Activated T-cell treated with anti-CD3 and anti-CD28 coated beads, Interleukin-2, amount 50 U/mL, for 1 hour (primary cell): ENCODE measurements around the gene SEC14L5.
"Not testable (repeated sequence)": the region's sequence is repeated elsewhere in the genome, so short reads cannot be mapped to it uniquely, and the experiment has no call there.

ENCODE experiments used
- DNase-seq: peaks from one replicate; pipeline ENCODE4 v3.0.0-alpha.2; 2020

SEC14L5 gene

DNA sequence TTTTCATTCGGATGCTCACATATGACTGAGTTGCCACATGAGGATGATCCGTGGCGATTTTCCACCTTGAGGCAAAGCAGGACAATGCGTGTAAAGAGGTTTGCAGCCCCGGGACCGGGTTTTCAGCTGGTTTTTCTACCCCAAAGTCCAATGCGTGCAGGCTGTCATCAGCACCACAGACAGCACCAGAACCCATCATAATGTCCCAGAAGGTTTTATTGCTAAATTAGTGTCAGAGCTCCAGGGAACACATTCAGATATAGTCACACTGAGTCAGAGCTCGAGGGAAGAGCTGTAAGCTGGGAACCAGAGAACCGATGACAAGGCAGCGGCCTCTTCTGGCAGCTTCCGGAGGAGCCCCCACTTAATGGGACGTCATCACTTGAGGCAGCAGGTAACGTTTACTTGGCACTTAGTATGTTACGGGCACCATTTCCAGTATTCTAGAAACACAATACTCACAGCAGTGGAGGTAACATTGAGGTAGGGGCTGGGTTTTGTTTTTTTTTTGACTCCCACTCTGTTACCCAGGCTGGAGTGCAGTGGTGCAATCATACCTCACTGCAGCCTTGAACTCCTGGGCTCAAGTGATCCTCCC is 84.5 kb downstream of the SEC14L5 start:
- no peak for DNase-seq

DNA sequence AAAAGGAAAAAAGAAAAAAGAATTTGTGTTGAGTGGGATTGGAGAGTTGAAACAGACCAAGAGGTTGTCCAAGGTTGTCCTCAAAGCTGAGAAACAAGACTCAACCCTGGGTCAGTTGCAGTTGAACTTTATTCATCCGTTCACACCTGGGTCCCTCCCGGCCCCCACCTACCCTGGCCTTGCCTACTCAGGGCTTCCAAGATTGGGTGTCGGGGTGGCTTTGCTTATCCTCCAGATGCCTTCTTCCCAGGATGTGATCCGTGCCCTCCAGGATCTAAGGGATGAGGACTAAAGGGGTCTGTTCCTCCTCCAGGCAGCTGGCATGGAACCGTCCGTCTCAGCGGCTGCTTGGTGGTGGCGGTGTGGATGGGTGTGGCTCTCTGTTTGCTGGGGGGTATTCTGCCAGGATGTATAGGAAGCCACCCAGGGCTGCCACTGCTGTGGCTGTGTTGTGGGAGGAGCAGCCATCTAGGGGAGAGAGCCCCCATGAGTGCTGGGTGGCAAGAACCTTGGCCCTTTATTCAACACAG is 85.9 kb downstream of the SEC14L5 start:
- no peak for DNase-seq

DNA sequence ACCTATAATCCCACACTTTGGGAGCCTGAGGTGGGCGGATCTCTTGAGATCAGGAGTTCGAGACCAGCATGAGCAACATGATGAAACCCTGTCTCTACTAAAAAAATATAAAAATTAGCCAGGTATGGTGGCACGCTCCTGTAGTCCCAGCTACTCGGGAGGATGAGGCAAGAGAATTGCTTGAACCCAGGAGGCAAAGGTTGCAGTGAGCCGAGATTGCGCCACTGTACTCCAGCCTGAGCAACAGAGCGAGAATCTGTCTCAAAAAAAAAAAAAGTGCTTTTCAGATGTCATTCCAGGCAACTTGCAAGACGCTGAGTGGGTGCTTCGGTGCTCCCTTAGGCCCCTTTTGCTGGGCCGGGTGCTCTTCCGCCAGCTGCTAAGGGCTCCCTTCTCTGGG is 86.5 kb downstream of the SEC14L5 start:
- not testable (repeated sequence) for DNase-seq

DNA sequence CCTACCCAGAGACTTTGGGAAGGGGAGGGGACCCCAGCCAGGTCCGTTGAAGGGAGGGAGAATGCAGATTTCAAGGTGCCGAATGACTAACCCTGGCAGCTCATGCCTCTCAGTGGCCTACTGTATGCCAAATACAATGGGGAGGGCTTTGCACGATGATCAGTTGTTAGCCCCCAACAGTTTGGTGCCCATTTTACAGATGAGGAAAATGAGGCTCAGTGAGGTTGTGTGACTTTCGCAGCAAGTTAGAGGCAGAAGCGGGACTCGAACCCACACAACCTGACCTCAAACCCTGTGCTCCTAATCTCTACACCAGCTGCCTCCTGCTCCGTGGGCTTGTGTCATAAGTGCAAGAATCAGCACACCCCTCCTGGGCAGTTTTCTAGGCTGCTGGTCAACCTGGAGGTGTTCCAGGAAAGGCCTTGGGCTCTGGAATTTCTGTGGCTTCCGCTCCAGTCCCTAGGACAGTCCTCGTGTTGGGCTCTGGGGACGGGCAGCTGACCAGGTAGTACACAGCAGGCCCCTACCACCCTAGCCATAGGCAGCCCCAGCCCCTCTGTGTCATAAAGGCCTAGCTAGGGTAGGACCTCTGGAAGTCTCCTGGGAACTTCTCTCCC is 87.5 kb downstream of the SEC14L5 start:
- DNase-seq, result no peak

DNA sequence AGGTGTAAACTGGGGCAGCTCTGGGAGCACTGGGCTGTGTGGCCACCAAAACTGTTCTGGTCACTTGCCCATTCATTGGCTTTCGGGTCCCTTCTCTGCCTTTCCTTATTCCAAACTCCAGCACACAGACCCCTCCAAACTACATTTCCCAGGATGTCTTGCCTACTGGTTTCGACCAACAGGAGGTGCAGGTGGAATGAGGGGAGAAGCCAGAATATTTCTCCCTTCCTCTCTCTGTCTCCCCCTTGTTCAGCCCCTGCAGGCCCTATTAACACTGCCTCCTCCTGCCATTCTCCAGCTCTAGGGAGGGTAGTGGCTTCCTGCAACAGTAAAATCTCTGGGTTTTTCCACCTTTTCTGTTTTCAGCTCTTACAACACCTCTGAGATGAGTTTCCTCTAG is 88.8 kb downstream of the SEC14L5 start:
- DNase-seq, result no peak

DNA sequence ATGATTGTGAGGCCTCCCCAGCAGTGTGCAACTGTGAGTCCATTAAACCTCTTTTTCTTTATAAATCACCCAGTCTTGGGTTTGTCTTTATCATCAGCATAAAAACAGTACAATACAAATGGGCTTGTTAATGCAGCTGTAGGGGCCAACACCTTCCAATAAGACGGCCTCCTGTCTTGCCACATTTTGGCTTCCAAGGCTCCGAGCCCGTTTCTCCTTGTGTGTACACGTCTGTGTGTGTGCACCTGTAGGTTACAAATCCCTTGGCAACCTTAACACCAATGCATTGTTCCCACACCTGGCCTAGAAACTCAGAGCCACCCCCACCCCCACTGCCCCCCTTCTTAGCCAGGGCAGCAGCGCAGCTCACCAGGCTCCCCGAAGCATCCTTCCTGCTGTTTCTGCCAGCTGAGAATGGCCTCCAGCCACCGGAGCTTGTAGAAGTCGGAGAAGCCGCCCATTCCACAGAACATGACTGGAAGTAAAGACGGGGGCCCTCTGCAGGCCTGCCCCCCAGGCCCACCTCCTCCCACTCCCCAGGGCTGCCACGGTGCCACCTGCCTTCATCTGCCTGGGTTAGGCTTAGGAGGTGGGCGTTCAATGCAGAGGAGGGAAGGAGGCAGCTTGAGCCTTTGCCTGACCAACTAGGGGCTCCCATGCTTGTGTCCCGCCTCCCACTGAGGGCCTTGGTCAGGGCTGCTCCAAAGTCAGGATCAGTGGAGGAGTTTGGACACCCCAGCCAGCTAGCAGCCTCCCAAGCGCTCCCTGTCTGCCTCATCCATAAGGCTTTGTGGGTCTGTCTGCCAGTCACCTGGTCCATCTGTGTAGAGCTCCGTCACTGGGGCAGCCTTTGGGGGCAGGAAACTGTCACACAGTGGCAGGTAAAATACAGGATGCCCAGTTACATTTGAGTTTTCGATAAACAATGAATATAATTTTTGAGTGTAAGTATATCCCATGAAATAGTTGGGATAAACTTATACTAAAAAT is 97.0 kb downstream of the SEC14L5 start:
- DNase-seq, result no peak

DNA sequence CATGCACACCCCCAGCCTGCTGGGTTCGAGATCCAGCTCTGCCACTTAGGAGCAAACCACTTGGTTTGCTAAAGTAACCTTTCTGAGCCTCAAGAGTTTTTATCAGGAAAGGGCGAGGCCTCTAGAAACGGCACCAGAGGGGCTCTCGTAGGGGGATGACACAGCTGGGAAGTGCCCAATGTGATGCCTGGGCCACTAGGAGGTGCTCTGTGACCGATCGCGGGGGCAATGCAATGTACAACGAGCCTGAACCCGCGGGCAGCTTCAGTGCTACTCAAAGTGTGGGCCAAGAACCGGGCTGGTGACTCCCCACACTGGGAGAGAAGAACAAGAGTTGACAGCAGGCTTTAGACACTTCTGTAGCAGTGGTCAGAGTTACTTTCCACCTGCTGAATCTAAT is 98.2 kb downstream of the SEC14L5 start:
- DNase-seq, result peak; percentile 43

DNA sequence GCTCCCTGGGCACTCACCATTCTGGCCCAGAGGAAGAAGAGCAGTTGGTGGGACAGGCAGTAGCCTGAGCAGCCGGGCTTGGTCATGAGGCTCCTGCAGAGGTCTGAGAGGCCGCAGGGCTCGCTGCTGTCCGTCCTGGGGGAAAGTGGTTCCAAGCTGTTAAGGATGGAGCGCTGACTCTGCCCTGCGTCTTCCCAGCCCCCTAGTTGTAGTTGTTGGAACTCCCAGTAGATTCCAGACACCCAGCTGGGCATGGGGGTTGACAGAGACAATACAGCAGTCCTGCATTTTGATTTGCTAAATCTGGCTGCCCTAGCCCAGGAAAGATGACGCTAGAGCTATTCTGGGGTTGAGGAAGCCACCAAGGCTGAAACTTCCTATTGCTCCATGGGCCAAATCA is 100.3 kb downstream of the SEC14L5 start:
- DNase-seq, result no peak

DNA sequence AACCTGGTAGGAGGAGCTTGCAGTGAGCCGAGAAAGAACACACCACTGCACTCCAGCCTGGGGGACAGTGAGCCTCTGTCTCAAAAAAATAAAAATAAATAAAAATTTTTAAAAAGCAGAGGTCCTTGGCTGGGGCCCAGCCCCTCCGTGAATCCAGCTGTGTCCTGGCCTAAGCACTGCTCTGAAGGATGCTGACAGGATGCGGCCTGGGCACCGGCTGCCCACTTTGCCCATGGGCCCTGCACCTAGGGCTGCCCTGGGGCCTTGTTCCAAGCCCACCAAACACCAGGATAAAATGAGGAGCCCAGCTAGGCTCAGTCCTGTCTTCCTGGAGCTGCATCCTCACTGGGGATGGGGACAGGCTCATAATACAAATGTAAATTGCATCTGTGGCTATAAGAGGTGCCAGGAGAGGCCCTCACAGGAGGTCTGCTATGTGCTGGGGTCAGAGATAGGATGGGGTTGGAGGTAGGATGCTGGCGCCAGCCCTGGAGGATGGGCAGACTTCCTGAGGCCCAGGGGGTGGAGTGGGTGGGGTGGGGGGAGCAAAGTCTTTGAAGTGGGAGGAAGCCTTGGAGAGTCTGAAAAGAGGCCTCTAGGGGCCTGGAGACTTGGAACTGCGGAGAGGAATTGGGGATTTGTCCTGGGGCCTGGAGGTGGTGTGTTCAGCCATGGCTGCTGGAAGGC is 101.4 kb downstream of the SEC14L5 start:
- DNase-seq, result no peak

DNA sequence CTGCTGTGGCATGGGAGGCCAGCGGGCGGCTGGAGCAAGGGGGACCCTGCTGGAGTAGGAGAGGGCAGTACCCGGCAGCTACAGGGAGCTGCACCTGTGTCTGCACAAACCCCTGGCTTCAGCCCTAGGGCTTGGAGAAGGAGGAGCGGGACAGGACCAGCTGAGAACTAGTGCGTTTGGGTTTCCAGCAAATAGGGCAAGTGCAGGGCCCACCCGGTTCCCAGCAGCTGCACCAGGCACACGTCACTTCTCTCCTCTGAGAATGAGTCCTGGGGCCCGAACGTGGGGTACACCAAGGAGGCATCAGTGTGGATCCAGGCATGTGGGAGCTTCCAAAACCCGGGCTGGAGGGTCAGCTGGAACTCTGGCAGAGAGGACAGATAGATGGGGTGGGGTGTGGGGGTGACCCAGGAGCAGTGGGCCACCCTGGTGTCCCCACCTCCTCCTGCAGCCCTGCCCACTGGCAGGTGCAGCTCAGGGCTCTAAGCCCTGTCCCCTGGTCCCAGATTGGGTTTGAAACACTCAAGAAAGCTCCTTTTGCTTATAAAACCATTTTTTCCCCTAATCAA is 102.0 kb downstream of the SEC14L5 start:
- DNase-seq, result no peak

DNA sequence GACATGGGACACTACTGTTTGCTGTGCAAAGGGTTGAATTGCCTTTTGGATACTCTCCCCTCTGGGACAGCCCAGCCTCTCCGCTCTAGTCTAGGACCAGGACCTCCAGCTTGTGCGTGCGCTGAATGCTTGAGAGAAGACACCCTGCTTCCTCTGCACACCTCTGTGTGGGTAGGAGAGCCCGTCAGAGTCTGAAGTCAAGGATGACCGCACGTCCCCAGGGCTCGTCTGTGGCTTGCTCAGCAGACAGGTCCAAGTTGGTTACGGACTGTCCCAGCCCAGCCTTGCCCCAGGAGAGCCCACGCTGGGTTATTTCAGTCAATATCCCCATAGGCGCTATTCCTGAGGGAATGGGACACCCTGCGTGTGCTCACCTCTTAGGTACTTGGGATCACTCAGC is 103.9 kb downstream of the SEC14L5 start:
- DNase-seq, result no peak

DNA sequence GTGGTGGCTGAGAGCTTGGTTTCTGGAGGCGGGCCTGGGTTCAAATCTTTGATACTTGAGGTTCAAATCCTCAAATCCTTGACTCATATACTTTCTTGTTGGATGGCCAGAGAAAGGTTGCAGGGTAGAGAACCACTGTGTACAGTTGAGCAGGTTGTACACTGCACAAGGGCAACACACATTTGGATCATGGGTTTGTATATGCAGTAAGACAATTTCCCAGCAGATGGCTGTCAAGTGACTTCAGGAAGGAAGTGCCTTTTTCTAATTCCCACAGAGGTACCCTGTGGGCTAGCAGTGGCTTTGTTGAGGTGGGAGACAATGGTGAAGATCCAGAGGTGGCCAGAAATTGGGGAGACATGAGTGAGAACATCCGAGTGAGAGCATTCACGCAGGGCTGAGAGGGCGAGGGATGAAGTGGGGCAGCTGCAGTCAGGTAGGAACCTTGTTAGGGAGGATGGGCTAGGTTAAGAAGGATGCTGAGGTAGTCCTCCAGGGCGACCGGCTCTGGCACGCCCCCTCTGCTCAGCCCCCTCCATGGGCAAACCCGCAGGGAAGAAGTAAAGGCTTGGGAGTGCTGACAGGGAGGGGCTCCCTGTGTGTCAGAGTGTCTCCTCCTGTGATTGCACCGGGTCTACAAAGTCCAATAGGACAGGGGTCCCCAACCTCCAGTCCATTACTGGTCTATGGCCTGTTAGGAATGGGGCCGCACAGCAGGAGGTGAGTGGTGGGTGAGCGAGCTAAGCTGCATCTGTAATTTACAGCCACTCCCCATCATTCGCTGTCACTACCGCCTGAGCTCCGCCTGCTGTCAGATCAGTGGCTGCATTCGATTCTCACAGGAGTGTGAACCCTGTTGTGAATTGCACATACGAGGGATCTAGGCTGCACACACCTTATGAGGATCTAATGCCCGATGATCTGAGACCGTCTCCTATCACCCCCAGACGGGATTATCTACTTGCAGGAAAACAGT is 104.9 kb downstream of the SEC14L5 start:
- DNase-seq, result no peak

DNA sequence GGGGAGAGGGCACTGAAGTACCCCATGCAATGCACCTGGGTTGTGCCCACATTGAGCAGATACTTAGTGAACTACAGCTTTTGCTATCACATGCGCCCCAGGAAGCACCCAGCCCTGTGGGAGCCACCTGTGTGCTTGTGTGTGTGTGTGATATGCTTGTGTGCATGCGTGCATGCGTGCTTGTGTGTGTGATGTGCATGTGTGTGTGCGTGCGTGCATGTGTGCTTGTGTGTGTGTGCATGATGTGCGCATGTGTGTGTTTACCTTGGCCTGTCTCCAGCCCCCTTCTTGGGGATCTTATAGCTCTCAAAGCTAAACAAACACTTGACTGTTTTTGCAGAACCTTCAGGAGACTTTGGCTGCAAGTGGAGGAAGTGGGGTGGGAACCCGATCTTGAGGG is 106.8 kb downstream of the SEC14L5 start:
- no peak for DNase-seq

DNA sequence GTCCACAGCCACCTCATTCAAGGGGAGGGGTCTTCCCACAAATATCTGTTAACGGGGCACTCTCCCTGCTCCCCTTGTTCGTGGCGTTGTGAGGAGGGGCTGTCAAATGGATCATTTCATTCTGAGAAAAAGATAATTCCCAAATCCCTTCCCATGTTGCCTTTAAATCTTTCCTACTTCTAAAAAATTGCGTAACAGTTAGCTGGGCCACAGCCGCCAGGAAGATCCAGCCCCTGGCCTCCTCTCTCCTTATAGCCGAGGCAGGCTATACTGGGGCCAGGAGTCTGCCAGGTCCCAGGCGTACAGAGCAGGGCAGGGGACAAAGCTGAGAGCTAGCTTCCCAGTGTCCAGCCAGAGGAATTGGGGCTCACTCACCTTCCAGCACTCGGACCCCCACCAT is 107.2 kb downstream of the SEC14L5 start:
- no peak for DNase-seq

DNA sequence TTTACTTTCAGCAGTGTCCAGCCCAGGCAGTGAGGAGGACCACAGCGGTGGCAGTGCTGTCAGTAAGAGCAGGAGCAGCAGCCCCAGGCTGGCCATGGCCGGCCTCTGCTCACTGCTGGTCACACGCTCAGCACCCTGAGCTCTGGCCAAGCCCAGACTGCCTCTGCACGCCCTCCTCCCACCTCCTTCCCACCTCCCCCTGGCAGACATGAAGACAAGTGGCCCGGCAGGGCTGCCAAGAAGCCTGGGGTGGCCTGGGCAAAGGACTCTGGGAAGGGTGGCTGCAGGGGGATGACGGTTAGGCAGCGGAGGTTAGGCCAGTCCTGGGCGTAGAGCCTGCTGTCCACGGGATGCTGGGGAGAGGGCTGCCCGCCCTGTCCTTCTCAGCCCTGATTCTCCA is 107.7 kb downstream of the SEC14L5 start, which contains the start of gene C16orf89:
Gene C16orf89, minus strand, starts transcription at position 144 of the 400 bp plus-strand sequence. Its CDS starts 48 bp downstream, at position 96.
- no peak for DNase-seq

DNA sequence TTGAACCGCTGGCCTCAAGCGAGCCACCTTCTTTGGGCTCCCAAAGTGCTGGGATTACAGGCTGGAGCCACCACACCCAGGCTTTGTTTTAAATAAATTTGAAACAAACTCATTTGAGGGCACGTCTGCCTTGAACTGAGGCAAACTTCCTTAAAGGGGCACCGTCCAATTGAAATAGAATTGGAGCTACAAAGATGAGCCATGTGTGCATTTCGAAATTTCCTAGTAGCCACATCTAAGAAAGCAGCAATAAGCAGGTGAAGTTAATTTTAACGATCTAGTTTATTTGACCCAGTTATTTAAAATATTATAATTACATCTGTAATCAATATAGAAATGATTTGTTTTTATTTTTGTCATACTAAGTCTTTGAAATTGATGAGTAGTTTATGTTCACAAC is 108.4 kb downstream of the SEC14L5 start:
- DNase-seq, result no peak
